WTC11 (cell line): ENCODE data around the gene TYRP1.

Source experiments
- CREB1 ChIP-seq: sonication (generic); formaldehyde crosslinking; IDR thresholded peaks from 2 replicates; pipeline ENCODE4 v1.8.0; 2023; ENCODE audit warnings: mild to moderate bottlenecking, missing genetic modification reagents
- ETV6 ChIP-seq: sonication (generic); formaldehyde crosslinking; IDR thresholded peaks from 2 replicates; pipeline ENCODE4 v1.8.1; 2022; ENCODE audit warnings: mild to moderate bottlenecking, missing genetic modification reagents
- FOXK1 ChIP-seq: sonication (generic); formaldehyde crosslinking; IDR thresholded peaks from 2 replicates; pipeline ENCODE4 v1.8.0; 2022; ENCODE audit warnings: mild to moderate bottlenecking, moderate library complexity, missing genetic modification reagents
- GABPB1 ChIP-seq: sonication (generic); formaldehyde crosslinking; IDR thresholded peaks from 2 replicates; pipeline ENCODE4 v1.8.1; 2023; ENCODE audit warnings: mild to moderate bottlenecking, missing genetic modification reagents
- MXD4 ChIP-seq: fragments of 250-450 bp; sonication (Bioruptor Pico); IDR thresholded peaks from 2 replicates; pipeline ENCODE4 v1.8.0; 2021; ENCODE audit warnings: mild to moderate bottlenecking, moderate library complexity, borderline replicate concordance
- NFYB ChIP-seq: sonication (generic); formaldehyde crosslinking; conservative IDR thresholded peaks from 2 replicates; pipeline ENCODE4 v1.8.0; 2022; ENCODE audit warnings: low read depth, missing genetic modification reagents
- NR2C2 ChIP-seq: sonication (generic); formaldehyde crosslinking; IDR thresholded peaks from 2 replicates; pipeline ENCODE4 v1.8.0; 2022; ENCODE audit warnings: mild to moderate bottlenecking, missing genetic modification reagents
- RELA ChIP-seq: sonication (generic); formaldehyde crosslinking; IDR thresholded peaks from 2 replicates; pipeline ENCODE4 v1.8.1; 2022; ENCODE audit warnings: missing genetic modification reagents, mild to moderate bottlenecking, borderline replicate concordance
- SP1 ChIP-seq: sonication (generic); formaldehyde crosslinking; conservative IDR thresholded peaks from 2 replicates; pipeline ENCODE4 v1.8.1; 2022; ENCODE audit warnings: missing genetic modification reagents
- ZNF317 ChIP-seq: sonication (generic); formaldehyde crosslinking; IDR thresholded peaks from 2 replicates; pipeline ENCODE4 v1.8.1; 2023; ENCODE audit warnings: low read depth, mild to moderate bottlenecking, moderate library complexity, missing genetic modification reagents, borderline replicate concordance
- TF ChIP-seq, protein P1 (sequence below): sonication (generic); formaldehyde crosslinking; IDR thresholded peaks from 2 replicates; pipeline ENCODE4 v1.8.1; 2023; ENCODE audit warnings: mild to moderate bottlenecking, missing genetic modification reagents, moderate library complexity
- TF ChIP-seq, protein P2 (sequence below): fragments of 200-600 bp; IDR thresholded peaks from 2 replicates; pipeline ENCODE4 v1.8.0; 2022; ENCODE audit warnings: antibody characterized with exemption

DNA sequence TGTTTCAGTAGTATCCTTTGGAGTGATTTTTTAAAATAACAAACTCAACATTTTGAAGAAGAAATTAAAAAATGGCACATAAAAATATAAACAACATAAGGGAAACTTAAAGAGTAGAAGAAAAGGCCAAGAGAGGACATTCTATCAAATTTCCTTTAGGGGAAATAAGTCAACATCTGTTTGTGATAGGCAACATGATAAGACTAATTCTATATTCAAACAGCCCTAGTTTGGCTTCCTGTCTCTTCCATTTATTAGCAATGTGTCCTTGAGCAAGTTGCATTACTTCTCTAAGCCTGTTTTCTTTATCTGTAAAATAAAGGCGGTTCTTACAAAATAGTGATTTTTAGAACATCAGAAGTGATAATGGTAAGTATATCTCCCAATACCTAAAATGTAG lies 24.7 kb downstream of the TYRP1 start:
- TF ChIP-seq, protein P1, sequence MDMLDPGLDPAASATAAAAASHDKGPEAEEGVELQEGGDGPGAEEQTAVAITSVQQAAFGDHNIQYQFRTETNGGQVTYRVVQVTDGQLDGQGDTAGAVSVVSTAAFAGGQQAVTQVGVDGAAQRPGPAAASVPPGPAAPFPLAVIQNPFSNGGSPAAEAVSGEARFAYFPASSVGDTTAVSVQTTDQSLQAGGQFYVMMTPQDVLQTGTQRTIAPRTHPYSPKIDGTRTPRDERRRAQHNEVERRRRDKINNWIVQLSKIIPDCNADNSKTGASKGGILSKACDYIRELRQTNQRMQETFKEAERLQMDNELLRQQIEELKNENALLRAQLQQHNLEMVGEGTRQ: no peak
- TF ChIP-seq FOXK1 (CRISPR knock-in tag): no peak
- no peak for TF ChIP-seq GABPB1 (CRISPR knock-in tag)
- TF ChIP-seq, protein P2, sequence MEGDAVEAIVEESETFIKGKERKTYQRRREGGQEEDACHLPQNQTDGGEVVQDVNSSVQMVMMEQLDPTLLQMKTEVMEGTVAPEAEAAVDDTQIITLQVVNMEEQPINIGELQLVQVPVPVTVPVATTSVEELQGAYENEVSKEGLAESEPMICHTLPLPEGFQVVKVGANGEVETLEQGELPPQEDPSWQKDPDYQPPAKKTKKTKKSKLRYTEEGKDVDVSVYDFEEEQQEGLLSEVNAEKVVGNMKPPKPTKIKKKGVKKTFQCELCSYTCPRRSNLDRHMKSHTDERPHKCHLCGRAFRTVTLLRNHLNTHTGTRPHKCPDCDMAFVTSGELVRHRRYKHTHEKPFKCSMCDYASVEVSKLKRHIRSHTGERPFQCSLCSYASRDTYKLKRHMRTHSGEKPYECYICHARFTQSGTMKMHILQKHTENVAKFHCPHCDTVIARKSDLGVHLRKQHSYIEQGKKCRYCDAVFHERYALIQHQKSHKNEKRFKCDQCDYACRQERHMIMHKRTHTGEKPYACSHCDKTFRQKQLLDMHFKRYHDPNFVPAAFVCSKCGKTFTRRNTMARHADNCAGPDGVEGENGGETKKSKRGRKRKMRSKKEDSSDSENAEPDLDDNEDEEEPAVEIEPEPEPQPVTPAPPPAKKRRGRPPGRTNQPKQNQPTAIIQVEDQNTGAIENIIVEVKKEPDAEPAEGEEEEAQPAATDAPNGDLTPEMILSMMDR: no peak
- no peak for TF ChIP-seq NFYB
- TF ChIP-seq RELA (CRISPR knock-in tag): no peak
- no peak for TF ChIP-seq ETV6 (CRISPR knock-in tag)
- no peak for TF ChIP-seq NR2C2
- no peak for TF ChIP-seq ZNF317 (CRISPR knock-in tag)
- TF ChIP-seq SP1 (CRISPR knock-in tag): no peak
- TF ChIP-seq MXD4: no peak
- no peak for TF ChIP-seq CREB1 (CRISPR knock-in tag)
